HuH-7 (cell line): Measurements from ENCODE around the gene FAM117B.
"Not testable (repeated sequence)": the region's sequence is repeated elsewhere in the genome, so short reads cannot be mapped to it uniquely, and the experiment has no call there.

Source experiments
- DNase-seq: peaks from one replicate; pipeline ENCODE4 v3.0.0; 2011; ENCODE audit warnings: low spot score

Gene FAM117B

DNA sequence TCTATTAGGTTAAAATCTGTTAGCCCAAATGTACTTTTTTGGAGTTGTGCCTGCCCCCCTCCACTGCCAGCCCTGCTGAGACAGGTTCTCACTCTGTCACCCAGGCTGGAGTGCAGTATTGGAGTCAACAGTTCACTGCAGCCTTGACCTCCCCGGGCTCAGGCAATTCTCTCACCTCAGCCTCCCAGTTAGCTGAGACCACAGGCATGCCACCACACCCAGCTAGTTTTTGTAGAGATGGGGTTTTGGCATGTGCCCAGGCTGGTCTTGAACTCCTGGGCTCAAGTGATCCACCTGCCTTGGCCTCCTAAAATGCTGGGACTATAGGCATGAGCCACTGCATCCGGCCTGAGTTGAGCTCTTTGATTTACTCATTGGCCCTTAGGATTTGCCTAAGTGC, 126.1 kb downstream of the FAM117B start:
- no peak for DNase-seq

DNA sequence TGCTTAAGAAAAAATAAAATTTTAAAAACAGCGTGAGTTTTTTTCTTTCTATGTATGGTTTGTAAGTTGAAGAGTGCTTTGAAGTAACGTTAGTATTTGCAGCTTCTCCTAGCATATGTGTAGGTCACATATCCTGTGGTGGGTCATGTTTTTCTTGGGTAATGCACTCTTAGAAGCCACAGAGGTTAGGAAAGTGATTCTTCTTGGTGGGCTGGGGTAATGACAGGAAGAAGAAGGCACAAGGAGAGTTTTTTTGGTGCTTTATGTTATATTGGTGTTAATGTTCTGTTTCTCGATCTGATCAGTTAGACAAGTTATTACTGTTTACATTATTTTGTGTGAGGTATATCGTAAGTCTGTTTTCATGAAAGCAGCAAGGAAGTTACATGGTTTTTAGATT, 127.8 kb downstream of the FAM117B start:
- DNase-seq = no peak

DNA sequence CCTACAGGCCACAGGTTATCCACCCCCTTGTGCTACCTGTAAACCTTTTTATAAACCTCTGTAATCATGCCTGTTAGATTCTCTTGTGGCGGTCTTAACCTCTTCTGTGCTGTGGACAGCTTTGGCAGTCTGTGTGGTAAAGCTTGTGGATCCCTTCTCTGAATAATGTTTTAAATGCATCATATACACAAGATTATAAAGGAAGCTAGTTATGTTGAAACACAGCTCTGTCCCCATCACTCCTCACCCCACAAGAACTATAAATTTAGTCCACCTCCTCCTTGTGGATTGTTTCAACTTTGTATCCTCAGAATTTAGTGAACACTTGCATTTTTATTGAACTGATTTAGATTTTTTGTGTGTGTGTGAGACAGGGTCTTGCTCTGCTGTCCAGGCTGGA, 129.1 kb downstream of the FAM117B start:
- no peak for DNase-seq

DNA sequence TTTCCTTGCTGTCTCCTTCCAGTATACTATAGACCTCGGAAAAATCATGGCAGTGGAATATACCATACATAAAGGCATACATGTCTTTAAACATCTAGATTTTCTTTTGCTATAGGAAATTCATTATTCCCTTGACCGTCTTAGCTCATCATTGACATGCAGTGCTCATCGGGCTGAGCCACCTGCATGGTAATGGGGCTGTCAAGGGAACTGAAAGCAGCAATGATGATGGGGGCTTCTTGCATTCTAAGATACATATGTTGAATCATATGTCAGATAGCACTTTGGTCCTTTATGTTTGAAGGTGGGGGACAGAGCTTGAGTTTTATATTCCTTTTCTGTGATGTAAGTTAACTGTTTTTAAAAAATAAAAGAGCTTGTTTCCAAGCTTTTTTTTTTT, 130.2 kb downstream of the FAM117B start:
- no peak for DNase-seq

DNA sequence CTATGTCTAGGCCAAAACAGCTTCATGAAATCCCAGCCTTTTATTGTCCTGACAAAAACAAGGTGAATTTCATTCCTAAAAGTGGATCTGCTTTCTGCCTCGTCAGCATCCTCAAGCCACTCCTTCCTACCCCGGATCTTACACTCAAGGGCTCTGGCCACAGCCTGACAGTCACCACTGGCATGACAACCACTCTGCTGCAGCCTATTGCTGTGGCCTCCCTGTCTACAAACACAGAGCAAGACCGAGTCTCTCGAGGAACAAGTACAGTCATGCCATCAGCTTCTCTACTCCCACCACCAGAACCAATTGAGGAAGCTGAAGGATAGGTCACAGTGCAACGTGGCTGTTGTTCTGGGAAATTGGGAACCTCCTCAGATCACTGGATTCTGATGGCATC, 130.7 kb downstream of the FAM117B start:
- DNase-seq = no peak

DNA sequence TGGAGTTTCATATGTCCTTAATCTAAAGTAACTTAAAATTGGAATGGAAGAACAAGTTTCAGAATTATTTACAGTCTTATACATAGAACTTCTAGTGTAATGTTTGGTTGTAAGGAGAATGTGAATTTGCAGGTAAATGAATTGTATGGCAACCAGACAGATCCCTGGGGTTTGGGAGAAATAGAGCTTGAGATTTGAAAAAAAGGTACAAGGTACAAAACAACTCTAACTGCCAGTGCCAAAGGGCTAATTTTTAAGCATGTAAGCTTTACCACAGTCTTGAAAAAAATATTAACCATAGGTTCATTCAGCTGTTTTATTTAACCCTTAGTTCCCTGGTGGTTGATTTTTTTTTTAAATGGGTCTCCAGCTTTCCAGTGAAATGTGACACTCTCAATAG, 133.5 kb downstream of the FAM117B start:
- no peak for DNase-seq

DNA sequence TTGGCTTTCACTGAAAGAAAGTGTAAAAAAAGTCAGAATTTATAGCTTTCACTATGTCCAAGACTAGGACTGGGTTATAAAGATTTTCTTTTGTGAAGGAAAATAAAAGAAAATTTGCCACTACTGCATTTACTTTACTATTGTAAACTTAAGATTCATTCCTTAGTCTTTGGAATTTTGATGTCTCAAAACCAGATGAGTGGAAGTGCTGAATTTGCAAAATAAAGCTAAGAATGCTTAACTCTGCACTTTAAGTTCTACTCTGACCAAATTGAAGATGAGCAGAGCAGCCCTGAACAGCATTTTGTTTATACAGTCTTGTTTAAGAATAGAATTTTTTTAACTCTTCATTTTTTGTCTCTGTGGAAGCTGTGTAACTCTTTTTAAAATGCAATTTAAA, 134.4 kb downstream of the FAM117B start:
- DNase-seq = no peak

DNA sequence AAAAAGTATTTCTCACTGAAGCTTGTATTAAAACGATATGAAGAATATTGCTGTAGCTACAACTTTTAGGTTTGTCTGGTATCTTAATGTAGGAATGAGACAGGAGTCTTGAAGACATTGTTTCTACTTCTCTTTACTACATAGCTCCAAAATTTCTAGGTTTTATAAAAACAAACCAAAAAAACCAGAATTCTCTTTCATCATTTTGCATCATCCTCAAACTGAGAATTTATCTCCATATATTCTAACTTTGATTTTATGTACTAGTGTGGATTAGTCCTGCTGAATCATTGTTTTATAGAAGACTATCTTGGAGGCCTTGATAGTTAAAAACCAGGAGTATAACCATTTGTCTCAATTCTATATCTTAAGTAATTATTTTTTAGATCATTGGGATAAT, 136.6 kb downstream of the FAM117B start:
- DNase-seq = no peak

DNA sequence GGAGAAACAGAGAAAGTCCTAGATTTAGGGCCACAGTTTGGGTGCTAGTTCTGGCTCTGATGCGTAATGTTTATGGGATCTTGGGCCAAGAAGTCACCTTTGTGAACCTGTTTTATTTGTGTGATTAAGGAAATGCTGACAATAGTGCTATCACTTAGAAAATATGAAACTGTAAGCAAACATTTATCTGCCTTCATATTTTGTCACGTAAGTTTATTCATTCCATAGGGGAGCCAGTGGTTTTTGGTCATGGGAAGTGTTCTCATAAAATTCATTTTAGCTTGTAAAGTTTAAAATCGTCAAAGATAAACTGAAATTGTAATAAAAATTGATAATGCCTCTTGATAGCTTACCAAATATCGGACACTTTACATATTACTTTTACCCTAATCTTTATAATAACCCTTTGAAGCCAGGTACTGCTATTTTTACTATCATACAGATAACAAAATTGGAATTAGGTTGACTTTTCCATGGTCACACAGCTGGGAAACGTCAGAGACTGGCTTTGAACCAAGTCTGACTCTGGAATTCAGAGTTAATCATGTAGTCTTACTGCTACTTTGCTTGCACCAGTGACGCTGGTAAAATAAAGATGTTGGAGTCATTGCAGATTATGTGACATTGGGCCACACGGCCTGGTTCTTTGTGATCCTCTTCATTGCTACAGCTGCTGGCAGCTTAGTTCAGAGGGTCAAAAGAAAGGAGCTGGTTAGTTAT, 137.1 kb downstream of the FAM117B start:
- DNase-seq = no peak

DNA sequence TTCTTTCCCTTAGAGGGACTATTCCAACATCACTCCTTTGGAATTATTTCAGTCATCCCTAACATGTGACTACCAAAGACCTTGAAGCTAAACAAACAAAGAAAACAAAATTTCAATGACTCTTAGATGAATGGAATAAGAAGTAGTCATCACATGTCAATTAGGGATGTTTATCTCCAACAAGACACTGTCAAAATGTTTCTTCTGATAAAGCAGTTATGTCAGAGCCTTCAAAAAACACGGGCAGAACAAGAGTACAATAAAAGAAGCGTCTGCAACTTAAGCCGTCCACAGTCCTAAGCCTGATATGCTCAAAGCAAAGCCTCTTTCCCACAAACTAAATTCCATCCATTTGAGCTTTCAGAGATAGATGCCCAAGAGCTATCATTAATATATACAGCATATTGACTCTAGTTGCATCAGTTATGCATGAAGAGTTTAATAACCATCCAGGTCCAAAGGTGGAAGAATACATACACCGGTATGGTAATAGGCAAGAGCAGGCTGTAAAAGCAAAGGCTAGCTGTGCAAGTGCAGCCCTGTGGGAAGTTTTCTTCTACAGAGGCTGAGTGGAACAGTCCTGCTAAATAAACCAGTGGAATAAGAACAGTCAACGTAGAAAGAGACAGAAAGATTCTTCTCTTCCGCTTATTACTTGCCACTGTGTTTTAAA, 138.7 kb downstream of the FAM117B start:
- DNase-seq = peak; percentile 27

DNA sequence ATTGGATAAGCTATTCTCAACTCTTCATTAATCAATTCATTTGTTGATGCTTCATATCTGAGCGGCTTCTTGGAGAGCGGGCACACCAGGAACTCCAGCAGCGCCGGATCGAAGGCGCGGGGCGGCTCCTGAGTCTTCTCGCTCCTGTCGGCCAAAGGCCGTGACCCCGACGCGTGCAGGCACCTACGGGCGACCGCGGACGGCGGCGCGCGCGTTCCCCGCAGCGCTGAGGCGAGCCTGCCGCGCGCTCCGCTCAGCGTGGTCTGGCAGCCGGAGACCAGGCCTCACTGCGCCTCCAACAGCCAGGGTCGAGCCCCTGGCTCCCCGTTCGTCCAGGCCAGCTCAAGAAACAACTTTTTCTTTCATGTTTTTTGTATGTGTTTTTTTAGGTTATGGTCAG, 139.3 kb downstream of the FAM117B start:
- peak; percentile 22 for DNase-seq

DNA sequence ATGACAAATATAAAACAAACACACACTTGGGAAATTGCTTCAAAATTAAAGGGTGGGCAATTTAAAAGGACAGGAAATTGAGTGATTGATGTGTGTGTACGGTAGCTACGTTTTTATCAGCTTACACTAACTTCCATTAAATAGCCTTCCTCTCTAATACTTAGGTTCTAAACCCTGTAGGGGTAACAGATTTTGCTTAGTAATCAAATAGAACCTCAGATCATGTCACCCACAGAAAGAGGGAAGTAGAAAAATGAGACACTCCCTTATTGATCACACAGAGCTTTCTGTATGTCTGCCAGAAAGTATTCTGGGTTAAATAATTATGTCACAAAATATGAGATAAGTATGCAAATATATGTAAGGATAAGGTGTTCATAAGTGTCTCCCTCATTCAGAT, 143.4 kb downstream of the FAM117B start:
- DNase-seq = no peak

DNA sequence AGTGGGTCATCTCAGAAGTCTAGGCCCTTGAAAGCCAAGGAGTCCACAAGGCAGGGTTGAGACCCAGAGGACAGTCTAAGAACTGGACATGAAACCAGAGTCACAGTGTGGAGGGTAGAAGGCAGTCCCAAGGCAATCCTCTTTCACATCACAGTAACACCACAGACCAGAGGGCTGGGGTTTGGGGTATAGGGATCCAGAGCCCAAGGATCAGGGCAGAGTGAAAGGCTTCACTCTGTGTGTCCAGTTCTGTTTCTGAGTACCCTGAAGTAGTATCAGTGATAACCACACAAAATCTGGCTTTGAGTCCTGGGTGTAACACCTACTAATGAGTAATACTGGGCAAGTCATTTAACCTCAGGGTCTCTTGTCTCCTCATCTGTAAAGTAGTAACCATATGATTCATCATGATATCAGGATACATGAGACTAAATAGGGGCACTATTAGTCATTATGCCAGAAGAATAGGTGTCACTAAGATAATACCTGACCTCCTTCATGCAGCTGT, 145.8 kb downstream of the FAM117B start:
- no peak for DNase-seq

DNA sequence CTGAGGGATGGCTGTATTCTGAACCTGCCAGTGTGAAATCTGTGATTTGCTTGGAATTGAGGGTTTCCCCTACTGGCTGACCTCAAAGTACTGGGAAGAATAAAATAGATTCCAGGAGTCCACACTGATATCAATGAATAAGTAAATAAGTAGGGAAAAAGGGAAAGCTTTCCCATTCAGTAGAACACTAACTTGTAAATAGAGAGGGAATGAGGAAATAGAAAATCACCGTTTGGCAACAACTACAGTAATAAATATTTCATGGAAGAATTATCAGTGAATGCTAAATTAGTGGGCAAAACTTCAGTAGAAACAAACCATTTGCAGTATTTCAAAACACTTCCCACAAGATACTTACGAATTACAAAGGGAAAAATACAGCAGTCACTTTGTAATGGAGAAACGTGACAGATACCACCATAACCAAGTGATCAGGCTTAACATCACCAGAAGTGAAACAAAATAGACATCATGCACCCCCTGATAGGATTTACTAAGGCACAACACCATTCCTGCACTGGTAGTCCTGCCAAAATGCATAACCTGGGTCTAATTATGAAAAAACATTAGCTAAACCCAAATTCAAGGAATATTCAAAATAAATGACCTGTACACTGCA, 148.3 kb downstream of the FAM117B start:
- DNase-seq = no peak

DNA sequence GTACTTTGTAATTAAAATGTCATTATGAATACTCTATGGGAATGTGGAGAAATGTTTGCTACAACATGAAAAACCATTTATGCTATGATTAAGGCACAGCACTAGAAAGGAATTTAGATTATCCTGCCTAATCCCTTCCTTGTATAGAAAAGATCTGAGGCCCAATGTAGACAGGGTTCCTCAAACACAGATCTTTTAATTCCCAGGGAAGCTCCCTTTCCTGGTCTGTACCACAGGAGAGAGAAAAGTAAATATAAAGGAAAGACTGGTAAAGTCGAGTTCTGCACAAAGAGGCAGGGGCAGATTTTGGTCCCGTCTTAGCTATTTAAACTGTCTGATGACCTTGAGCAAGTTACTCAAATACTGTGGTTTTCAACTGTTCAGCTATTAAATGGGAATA, 152.1 kb downstream of the FAM117B start:
- DNase-seq = no peak

DNA sequence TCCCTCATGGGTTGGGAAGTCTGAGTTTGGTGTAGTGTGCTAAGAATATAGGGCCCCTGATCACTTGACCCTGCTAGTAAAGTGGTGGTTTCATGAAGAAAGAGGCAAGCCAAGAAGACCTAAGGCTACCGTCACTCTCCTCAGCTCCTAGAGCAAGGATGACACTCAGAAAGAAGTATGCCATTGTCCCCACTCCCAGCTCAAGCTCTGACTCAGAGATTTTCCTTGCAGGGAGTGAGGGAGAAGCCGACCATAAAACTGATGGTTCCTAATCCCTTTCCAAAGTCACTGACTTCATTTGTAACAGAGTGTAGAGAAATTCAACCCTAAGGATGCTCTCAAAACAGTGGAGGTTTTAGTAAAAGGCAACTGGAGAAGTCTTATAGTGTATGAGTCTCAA, 155.9 kb downstream of the FAM117B start:
- DNase-seq = no peak

DNA sequence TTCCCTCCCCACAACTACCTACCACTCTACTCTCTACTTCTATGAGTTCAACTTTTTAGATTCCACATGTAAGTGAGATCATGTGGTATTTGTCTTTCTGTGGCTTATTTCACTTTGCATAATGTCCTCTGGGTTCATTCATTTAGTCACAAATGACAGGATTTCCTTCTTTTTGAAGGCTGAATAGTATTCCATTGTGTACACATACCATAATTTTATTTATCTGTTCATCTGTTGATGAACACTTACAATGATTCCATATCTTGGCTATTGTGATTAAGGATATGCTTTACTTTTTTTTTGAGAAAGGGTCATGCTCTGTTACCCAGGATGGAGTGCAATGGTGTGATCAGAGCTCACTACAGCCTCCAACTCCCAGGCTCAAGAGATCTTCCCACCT, 163.2 kb downstream of the FAM117B start:
- DNase-seq = no peak

DNA sequence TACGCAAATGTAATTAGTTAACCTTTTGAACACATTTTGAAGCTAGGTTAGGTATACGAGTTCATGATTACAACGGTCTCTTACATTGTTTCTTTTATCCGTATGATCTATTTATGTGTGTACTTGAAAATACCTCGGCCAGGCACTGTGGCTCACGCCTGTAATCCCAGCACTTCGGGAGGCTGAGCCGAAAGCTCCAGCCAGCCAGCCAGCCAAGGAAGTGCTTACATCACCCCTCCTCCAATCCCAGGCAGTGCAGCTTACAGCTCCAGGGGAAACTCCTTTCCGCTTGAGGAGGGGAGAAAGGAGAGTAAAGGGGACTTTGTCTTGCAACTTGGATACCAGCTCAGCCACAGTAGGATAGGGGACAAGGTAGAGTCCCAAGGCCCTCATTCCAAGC, 171.1 kb downstream of the FAM117B start:
- not testable (repeated sequence) for DNase-seq

DNA sequence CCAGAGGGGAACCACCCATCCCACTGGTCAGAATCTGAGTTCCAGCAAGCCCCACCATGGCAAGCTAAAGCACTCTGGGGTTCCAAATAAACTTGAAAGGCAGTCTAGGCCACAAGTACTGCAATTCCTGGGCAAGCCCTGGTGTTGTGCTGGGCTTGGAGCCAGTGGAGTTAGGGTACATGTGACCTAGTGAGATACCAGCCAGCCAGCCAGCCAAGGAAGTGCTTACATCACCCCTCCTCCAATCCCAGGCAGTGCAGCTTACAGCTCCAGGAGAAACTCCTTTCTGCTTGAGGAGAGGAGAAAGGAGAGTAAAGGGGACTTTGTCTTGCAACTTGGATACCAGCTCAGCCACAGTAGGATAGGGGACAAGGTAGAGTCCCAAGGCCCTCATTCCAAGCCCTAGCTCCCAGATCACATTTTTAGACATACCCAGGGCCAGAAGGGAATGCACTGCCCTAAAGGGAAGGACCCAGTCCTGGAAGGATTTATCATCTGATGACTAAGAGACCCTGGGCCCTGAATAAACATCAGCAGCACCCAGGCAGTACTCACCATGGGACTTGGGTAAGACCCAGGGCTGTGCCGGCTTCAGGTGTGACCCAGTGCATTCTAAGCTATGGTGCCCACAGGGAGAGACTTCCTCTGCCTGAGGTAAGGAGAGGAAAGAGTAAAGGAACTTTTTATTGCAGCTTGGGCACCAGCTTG, 172.8 kb downstream of the FAM117B start:
- not testable (repeated sequence) for DNase-seq

DNA sequence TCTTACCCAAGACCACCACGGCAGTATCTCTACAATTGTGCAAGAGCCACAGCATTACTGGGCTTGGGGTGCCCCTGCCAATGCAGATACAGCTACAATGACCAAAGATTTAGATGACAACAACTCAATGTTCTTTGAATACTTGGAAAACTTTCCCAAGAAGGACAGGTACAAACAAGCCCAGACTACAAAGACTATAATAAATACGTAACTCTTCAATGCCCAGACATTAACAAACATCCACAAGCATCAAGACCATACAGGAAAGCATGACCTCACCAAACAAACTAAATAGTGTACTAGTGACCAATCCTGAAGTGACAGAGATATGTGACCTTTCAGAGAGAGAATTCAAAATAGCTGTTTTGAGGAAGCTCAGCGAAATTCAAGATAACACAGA, 174.0 kb downstream of the FAM117B start:
- DNase-seq = no peak

DNA sequence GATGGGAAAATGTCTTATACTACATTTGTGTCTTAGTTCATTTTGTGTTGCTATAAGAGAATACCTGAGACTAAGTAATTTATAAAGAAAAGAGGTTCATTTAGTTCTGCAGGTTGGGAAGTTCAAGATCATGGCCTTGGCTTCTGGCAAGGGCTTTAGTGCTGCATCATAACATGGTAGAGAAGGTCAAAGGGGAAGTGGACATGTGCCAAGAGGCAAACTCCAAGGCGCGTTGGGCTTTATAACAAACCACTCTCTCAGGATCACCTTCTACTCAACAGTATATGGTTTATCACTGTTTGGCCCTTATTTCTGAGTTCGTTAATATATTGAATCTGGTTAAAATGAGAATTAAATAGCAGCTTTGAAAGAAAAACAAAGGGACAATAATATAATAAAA, 178.6 kb downstream of the FAM117B start:
- no peak for DNase-seq

DNA sequence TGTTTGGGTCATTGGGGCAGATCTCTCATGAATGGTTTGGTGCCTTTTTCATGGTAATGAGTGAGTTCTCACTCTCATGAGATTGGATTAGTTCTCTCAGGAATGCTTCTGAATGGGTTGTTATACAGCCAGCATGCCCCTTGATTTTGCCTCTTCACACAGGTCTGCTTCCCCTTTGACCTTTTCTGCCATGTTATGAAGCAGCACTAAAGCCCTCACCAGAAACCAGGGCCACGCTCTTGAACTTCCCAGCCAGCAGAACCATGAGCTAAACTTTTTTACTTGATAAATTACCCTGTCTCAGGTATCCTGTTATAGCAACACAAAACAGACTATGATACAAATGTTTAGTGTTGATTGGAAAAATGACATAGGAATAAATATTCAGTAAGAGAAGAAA, 179.5 kb downstream of the FAM117B start:
- no peak for DNase-seq
